ENCODE results near the gene ZNF786.

Gene ZNF786

DNA sequence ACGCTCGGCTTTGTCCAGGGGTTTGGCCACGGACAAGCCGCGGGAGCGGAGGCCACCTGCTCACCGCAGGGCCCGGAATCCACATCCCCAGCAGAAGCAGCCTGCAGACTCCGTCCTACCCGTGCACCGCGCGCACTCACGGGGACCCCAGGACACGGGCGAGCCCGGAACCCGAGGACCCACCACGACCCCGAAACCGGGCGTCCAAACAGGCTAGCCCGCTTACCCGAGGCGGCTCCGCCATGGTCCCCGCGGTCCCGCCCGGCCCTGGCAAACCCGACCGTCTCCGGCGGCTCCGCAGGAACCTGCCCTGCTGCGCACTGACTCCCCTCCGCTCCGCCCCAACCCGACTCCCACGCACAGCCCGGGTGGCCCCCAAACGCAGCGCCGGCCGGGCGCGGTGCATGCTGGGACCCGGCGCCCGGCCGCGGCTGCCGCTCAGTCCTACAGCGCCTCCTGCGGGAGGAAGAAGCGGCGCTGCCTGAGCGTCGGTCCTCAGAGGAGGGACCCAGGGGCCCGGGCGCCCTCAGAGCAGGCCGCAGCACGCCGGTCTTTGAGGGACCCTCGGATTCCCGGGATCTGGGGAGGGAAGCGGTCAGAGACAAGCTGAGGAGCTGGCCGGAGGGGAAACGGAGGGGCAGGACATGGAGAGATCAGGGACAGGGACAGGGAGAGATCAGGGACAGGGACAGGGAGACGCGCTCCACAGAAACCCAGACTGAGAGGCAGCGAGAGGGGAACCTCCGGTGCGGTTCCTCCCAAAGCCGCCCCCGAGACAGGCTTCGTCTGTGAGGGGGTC lies at the start of gene ZNF786:
Gene ZNF786 (minus strand): TSS at position 322 of the 799 bp plus-strand sequence. CDS start 78 bp downstream, at position 244.
- Mint-ChIP-seq H3K27ac (peak within 1 kb of the TSS; percentile 99), H3K4me3 (peak within 1 kb of the TSS; percentile 95), H3K9me3 (peaks cover 45% of the 10 kb centered on the region), H3K4me1 (peaks cover 25% of the 10 kb centered on the region), H3K36me3 (ENCODE audit: low read depth) (peaks cover 45% of the 10 kb centered on the region), H3K27me3 (ENCODE audit: low read depth, poor library complexity) (no peaks in the 10 kb centered on the region)
- peak; percentile 73 for TF ChIP-seq CTCF (IDR thresholded peaks at IDR 0.05)
- peak; percentile 96 for DNase-seq

DNA sequence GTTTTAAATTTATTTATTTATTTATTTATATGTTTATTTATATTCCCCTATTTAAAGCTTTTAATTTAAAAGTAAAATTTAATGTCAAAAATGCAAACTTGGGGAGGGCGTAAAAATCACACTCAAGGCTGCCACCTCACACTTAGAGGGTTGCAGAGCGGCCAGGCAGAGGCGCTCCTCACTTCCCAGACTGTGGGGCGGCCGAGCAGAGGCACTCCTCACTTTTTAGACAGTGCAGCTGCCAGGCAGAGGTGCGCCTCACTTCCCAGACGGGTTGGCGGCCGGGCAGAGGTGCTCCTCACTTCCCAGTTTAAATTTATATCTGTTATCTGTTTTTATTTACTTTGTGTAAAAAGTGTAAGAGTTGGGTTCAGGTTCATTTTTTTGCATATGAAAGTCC lies 45.6 kb upstream of the ZNF786 start:
- no peak for TF ChIP-seq CTCF (IDR thresholded peaks at IDR 0.05)
- no peak for DNase-seq
- Mint-ChIP-seq H3K27me3 (ENCODE audit: low read depth, poor library complexity) (no peaks in the 10 kb centered on the region), H3K4me3 (no peak overlapping the region), H3K4me1 (no peaks in the 10 kb centered on the region), H3K9me3 (peaks cover 12% of the 10 kb centered on the region), H3K36me3 (ENCODE audit: low read depth) (peaks cover 23% of the 10 kb centered on the region), H3K27ac (no peak overlapping the region)

DNA sequence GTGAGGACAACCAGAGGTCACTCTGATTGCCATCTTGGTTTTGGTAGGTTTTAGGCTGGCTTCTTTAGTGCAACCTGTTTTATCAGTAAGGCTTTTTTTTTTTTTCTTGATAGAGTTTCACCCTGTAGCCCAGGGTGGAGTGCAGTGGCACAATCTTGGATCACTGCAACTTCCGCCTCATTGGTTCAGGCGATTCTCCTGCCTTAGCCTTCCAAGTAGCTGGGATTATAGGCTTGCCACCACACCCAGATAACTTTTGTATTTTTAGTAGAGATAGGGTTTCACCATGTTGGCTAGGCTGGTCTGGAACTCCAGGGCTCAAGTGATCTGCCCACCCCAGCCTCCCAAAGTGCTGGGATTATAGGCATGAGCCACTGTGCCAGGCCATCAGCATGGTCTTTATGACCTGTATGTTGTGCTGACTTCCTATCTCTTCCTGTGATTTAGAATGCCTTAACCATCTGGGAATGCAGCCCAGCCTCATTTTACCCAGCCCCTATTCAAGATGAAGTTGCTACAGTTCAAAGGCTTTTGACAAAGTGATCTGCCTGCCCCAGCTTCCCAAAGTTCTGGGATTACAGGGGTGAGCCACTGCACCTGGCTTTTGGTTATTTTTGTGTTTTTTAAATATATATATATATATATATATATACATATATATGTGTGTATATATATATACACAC lies 42.7 kb upstream of the ZNF786 start:
- no peak for TF ChIP-seq CTCF (IDR thresholded peaks at IDR 0.05)

GRCh38 chr7:149130572-149131198 lies 40.2 kb upstream of the ZNF786 start:
- Mint-ChIP-seq H3K4me3 (no peak overlapping the region), H3K9me3 (peaks cover 39% of the 10 kb centered on the region)
- no peak for DNase-seq

More for the DNA sequence above, 42.7 kb upstream of the ZNF786 start:
- peaks cover 52% of the 10 kb centered on the region for H3K36me3 Mint-ChIP-seq (ENCODE audit: low read depth)
- no peak for DNase-seq
- peaks cover 4% of the 10 kb centered on the region for H3K4me1 Mint-ChIP-seq
- no peak overlapping the region for H3K4me3 Mint-ChIP-seq
- H3K9me3 Mint-ChIP-seq, result peaks cover 35% of the 10 kb centered on the region
- H3K27ac Mint-ChIP-seq, result no peak overlapping the region
- no peaks in the 10 kb centered on the region for H3K27me3 Mint-ChIP-seq (ENCODE audit: low read depth, poor library complexity)

GRCh38 chr7:149126662-149127266 lies 36.2 kb upstream of the ZNF786 start:
- H3K4me3 Mint-ChIP-seq, result peak overlapping the region; percentile 94
- TF ChIP-seq CTCF (IDR thresholded peaks at IDR 0.05), result no peak
- H3K9me3 Mint-ChIP-seq, result peaks cover 50% of the 10 kb centered on the region
- peak; percentile 52 for DNase-seq
- peak overlapping the region; percentile 98 for H3K27ac Mint-ChIP-seq
- H3K27me3 Mint-ChIP-seq (ENCODE audit: low read depth, poor library complexity), result peaks cover 3% of the 10 kb centered on the region
- H3K36me3 Mint-ChIP-seq (ENCODE audit: low read depth), result peaks cover 56% of the 10 kb centered on the region
- peaks cover 32% of the 10 kb centered on the region for H3K4me1 Mint-ChIP-seq

More at GRCh38 chr7:149130572-149131198, 40.2 kb upstream of the ZNF786 start:
- H3K4me1 Mint-ChIP-seq, result peaks cover 17% of the 10 kb centered on the region
- H3K27me3 Mint-ChIP-seq (ENCODE audit: low read depth, poor library complexity), result peaks cover 3% of the 10 kb centered on the region
- no peak overlapping the region for H3K27ac Mint-ChIP-seq
- TF ChIP-seq CTCF (IDR thresholded peaks at IDR 0.05), result no peak
- H3K36me3 Mint-ChIP-seq (ENCODE audit: low read depth), result peaks cover 54% of the 10 kb centered on the region
